ENCODE results near the gene EMP2. TPM values are rescaled to one million over a fixed set of nuclear protein-coding genes. Genes with fewer than 3 reads are reported as not detected.

EMP2 gene
- total RNA-seq, 1 experiment from 2014 or later: 14.4 TPM

GRCh38 chr16:10612649-10613179, 32.3 kb upstream of the EMP2 start:
- H3K36me3 Mint-ChIP-seq (ENCODE audit: insufficient read depth in 1 of 3, low read depth in 3 of 3): no peaks in the 10 kb centered on the region
- H3K27ac ChIP-seq (ENCODE audit: insufficient read length, low read depth, low read length): no peak overlapping the region
- no peak overlapping the region for H2AK5ac ChIP-seq (ENCODE audit: insufficient read length, low read length)
- H3K9me3 Mint-ChIP-seq: no peaks in the 10 kb centered on the region
- H3K27ac Mint-ChIP-seq: no peak overlapping the region
- TF ChIP-seq CTCF (conservative IDR thresholded peaks at IDR 0.05): no peak
- no peak overlapping the region for H3K4me2 ChIP-seq (ENCODE audit: insufficient read depth, insufficient read length, low read length)
- H3K56ac ChIP-seq (ENCODE audit: insufficient read length, low read depth, low read length): no peak overlapping the region
- no peak overlapping the region for H3K9ac ChIP-seq (ENCODE audit: extremely low read depth, insufficient read length, low read length)
- H2AFZ ChIP-seq (ENCODE audit: low read length): no peak overlapping the region
- no peak overlapping the region for H3K23ac ChIP-seq (ENCODE audit: insufficient read length, low read depth, low read length)
- H3K4me1 ChIP-seq (ENCODE audit: insufficient read depth, low read length): peaks cover 5% of the 10 kb centered on the region; the same call in 1 of the 2 replicates
- H3K4me3 Mint-ChIP-seq: no peak overlapping the region
- no peak overlapping the region for H2BK20ac ChIP-seq (ENCODE audit: low read depth, low read length, poor library complexity, severe bottlenecking)
- no peak overlapping the region for H2BK120ac ChIP-seq (ENCODE audit: low read depth, low read length, poor library complexity, severe bottlenecking)
- no CpG with 5 or more reads among the region's 6 CpGs for WGBS (ENCODE audit: extremely low coverage, insufficient read length, low lambda C conversion rate)
- H4K8ac ChIP-seq (replicated peaks; ENCODE audit: insufficient read length, low read depth, low read length): no peak overlapping the region
- no peaks in the 10 kb centered on the region for H3K27me3 Mint-ChIP-seq (ENCODE audit: low read depth)
- no peaks in the 10 kb centered on the region for H3K9me3 ChIP-seq (ENCODE audit: control insufficient read depth, low read depth, low read length)
- no peak overlapping the region for H3T11ph ChIP-seq (ENCODE audit: low read length)
- no peak overlapping the region for H4K91ac ChIP-seq (ENCODE audit: insufficient read length, low read depth, low read length)
- no peaks in the 10 kb centered on the region for H3K79me2 ChIP-seq (ENCODE audit: insufficient read depth, low read length)
- no peak overlapping the region for H4K5ac ChIP-seq (ENCODE audit: insufficient read length, low read depth, low read length)
- peaks cover 14 to 19% of the 10 kb centered on the region in 2 experiments for H3K4me1 Mint-ChIP-seq
- H3K27me3 ChIP-seq (ENCODE audit: insufficient read depth, low read length): no peaks in the 10 kb centered on the region
- DNase-seq: no peak
- no peak overlapping the region for H2BK5ac ChIP-seq (ENCODE audit: insufficient read length, low read length)
- no peak overlapping the region for H2BK15ac ChIP-seq (ENCODE audit: low read depth, low read length)
- H3K18ac ChIP-seq (ENCODE audit: insufficient read length, low read depth, low read length): no peak overlapping the region
- no peaks in the 10 kb centered on the region for H4K20me1 ChIP-seq (ENCODE audit: control insufficient read depth, insufficient read depth, insufficient read length)
- H3K14ac ChIP-seq (ENCODE audit: insufficient read depth, low read length): no peak overlapping the region
- no peaks in the 10 kb centered on the region for H3K23me2 ChIP-seq (ENCODE audit: insufficient read length, low read depth, low read length, poor library complexity, severe bottlenecking)
- no peaks in the 10 kb centered on the region for H3K79me1 ChIP-seq (ENCODE audit: insufficient read depth, low read depth, low read length, poor library complexity, severe bottlenecking)
- H3K4ac ChIP-seq (ENCODE audit: low read depth, low read length): no peak overlapping the region
- H2BK12ac ChIP-seq (ENCODE audit: insufficient read length, low read depth, low read length): no peak overlapping the region

Data from H9 (cell line).